Measurements from ENCODE around the gene TSPAN4.

- TF ChIP-seq NR2C2 (CRISPR knock-in tag; IDR thresholded peaks at IDR 0.05) (no peak), NR2C2 (tag; IDR thresholded peaks at IDR 0.05) (no peak), CEBPB (tag; IDR thresholded peaks at IDR 0.05) (no peak), JUND (IDR thresholded peaks at IDR 0.05; ENCODE audit: borderline replicate concordance, low read depth, low read length) (no peak), JUND (tag; IDR thresholded peaks at IDR 0.05; ENCODE audit: borderline replicate concordance, low read depth, low read length) (no peak), ZNF561 (CRISPR knock-in tag; conservative IDR thresholded peaks at IDR 0.05) (no peak)
Measured at GRCh38 chr11:841981-842369, 677 bp upstream of the TSPAN4 start.

Data from K562 (cell line).